Adrenal gland (tissue), 12 donors: ENCODE results near the gene ZNF844. TPM values are rescaled to one million over a fixed set of nuclear protein-coding genes. Genes with fewer than 3 reads are reported as not detected.
"Not testable (repeated sequence)": the region's sequence is repeated elsewhere in the genome, so short reads cannot be mapped to it uniquely, and the experiment has no call there.

Experiments
- DNase-seq, 7 donors: peaks; one replicate each; pipeline ENCODE4 v3.0.0-alpha.2; 2019 to 2020
- H3K27ac ChIP-seq, 5 donors: fragments of 200-600 bp; sonication (generic) in 4 of 5; 1 replicate in 3 of 5; 2 replicates in 2 of 5; pipeline versions ENCODE4 v1.5.1 to v1.8.0; 2016 to 2020; ENCODE audit warnings: mild to moderate bottlenecking in 1 of 5
- H3K27me3 ChIP-seq: fragments of 200-600 bp; 2 replicates; pipeline ENCODE4 v1.8.0; 2021
- H3K36me3 ChIP-seq, 2 donors: fragments of 200-600 bp; replicated peaks in 1 of 2; 1 replicate in 1 of 2; 2 replicates in 1 of 2; pipeline versions ENCODE4 v1.5.1 to v1.8.0; 2018 to 2022
- H3K4me1 ChIP-seq, 2 donors: fragments of 200-600 bp; replicated peaks in 1 of 2; 1 replicate in 1 of 2; 2 replicates in 1 of 2; pipeline versions ENCODE4 v1.5.1 to v1.8.0; 2018 to 2021
- H3K4me3 ChIP-seq, 4 donors: fragments of 200-600 bp; sonication (generic) in 3 of 4; one replicate each; pipeline ENCODE4 v1.5.1; 2016 to 2018
- H3K9me3 ChIP-seq, 3 donors: fragments of 200-600 bp; sonication (generic) in 1 of 3; replicated peaks in 1 of 3; 1 replicate in 2 of 3; 2 replicates in 1 of 3; pipeline versions ENCODE4 v1.5.1 to v1.8.0; 2016 to 2021
- CTCF ChIP-seq, 6 experiments: fragments of 450-650 bp in 4 of 6; fragments of 200-600 bp in 2 of 6; sonication (generic) in 1 of 6; IDR thresholded peaks; 1 replicate in 5 of 6; 2 replicates in 1 of 6; pipeline versions ENCODE4 v1.5.1 to v1.8.0; 2016 to 2021; ENCODE audit warnings: antibody characterized with exemption in 6 of 6, mild to moderate bottlenecking in 2 of 6, moderate library complexity in 1 of 6
- POLR2A ChIP-seq, 2 donors: fragments of 450-650 bp; IDR thresholded peaks; one replicate each; pipeline ENCODE4 v1.6.1; 2017; ENCODE audit warnings: antibody characterized with exemption in 2 of 2, mild to moderate bottlenecking in 2 of 2, moderate library complexity in 1 of 2
- WGBS, 4 donors: extraction: QIAGEN DNeasy Blood & Tissue Kit in 2 of 4; methylation state at CpG; one replicate each; pipeline versions ENCODE4 v1.1.5 to v1.1.7; 2013 to 2017; 5-methylcytosine and 5-hydroxymethylcytosine counted together
- intact Hi-C, 2 donors: fragments of 100-400 bp; cut with DNase I; formaldehyde crosslinking; loops; one replicate each; pipeline versions ENCODE4 v1.14.1 to v1.15.0; 2022 to 2023
- polyA plus RNA-seq, 3 donors: library from polyadenylated mRNA; stranded (reverse); fragments of 200-250 nt in 2 of 3; fragments of 350-450 nt in 1 of 3; fragmentation: Illumina TruSeq in 1 of 3; extraction: RNeasy Lipid Tissue Mini Kit (QIAGEN cat#74804) in 1 of 3; gene quantifications; one replicate each; pipeline ENCODE4 v1.2.3, GENCODE V29; 2013 to 2014
- total RNA-seq, 9 donors: library from RNA; depleted of rRNA in 4 of 9; stranded (reverse); fragments of >200 nt in 4 of 9; fragments of 120-200 nt in 1 of 9; fragmentation: NEBNext Ultra II Directional in 1 of 9; extraction: Animal tissue kit (Norgen Biotek cat#: 25700) in 1 of 9; gene quantifications; one replicate each; pipeline versions ENCODE4 v1.1.0 to v1.2.4, GENCODE V29; 2013 to 2023
- donor health status: healthy with polysubstance abuse.
- donor health status: Bipolar disorder and iron deficiency.
- donor health status: DM: yes; HTN: yes; CAD: no.
- donor health status: DM: no; HTN: no; CAD: no.
- donor health status: DM: no; HTN: no; CAD: no.
- donor health status: DM: yes; HTN: yes; CAD: no.

ZNF844 gene
- total and polyA plus RNA-seq, 12 donors = 1.2 to 14.4 (median 8.7) TPM

GRCh38 chr19:12093777-12094176 is 29.2 kb downstream of the ZNF844 start:
- intact Hi-C loops = no loop called here
- Histone ChIP-seq H3K27me3 (no peaks in the 10 kb centered on the region), H3K36me3 (no peaks in the 10 kb centered on the region), H3K9me3 (no peaks in the 10 kb centered on the region), H3K4me3 (no peak overlapping the region), H3K4me1 (peaks cover 0 to 3% of the 10 kb centered on the region in 2 donors), H3K27ac (no peak overlapping the region)
- no peak for DNase-seq
- TF ChIP-seq CTCF (IDR thresholded peaks at IDR 0.05) = no peak
- TF ChIP-seq POLR2A (IDR thresholded peaks at IDR 0.05) = no peak
- WGBS, 4 donors = 93 to 95% (median 94%) methylated on average over 3 of the region's 3 CpGs

- intact Hi-C loops = no loop called here
Measured at GRCh38 chr19:12095111-12095790, 30.7 kb downstream of the ZNF844 start.

GRCh38 chr19:12098040-12098439 is 33.5 kb downstream of the ZNF844 start:
- no peak for DNase-seq
- intact Hi-C loops = no loop called here
- H3K4me3 ChIP-seq = no peak overlapping the region
- H3K9me3 ChIP-seq = no peaks in the 10 kb centered on the region
- H3K27me3 ChIP-seq = no peaks in the 10 kb centered on the region
- H3K4me1 ChIP-seq = peaks cover 0 to under 1% of the 10 kb centered on the region in 2 donors
- no peak overlapping the region for H3K27ac ChIP-seq
- H3K36me3 ChIP-seq = no peaks in the 10 kb centered on the region
- no peak for TF ChIP-seq POLR2A (IDR thresholded peaks at IDR 0.05)
- TF ChIP-seq CTCF (IDR thresholded peaks at IDR 0.05) = no peak
- WGBS, 4 donors = 84 to 94% (median 88%) methylated on average over 9 of the region's 9 CpGs

More at GRCh38 chr19:12095111-12095790, 30.7 kb downstream of the ZNF844 start:
- no peak for DNase-seq
- no peak for TF ChIP-seq CTCF (IDR thresholded peaks at IDR 0.05)
- TF ChIP-seq POLR2A (IDR thresholded peaks at IDR 0.05) = no peak
- Histone ChIP-seq H3K9me3 (no peaks in the 10 kb centered on the region), H3K27me3 (no peaks in the 10 kb centered on the region), H3K36me3 (no peaks in the 10 kb centered on the region), H3K4me1 (peaks cover 0 to 3% of the 10 kb centered on the region in 2 donors), H3K4me3 (no peak overlapping the region), H3K27ac (no peak overlapping the region)
- 96 to 100% (median 97%) methylated on average over 4 of the region's 4 CpGs for WGBS, 4 donors

- WGBS, 4 donors = 88 to 99% (median 94%) methylated on average over 4 of the region's 4 CpGs
- H3K9me3 ChIP-seq, H3K27me3 ChIP-seq, H3K4me1 ChIP-seq, H3K4me3 ChIP-seq, H3K36me3 ChIP-seq, H3K27ac ChIP-seq, intact Hi-C loops, DNase-seq: not testable (repeated sequence)
Measured at GRCh38 chr19:12103909-12104308, 39.4 kb downstream of the ZNF844 start.

- Histone ChIP-seq H3K4me1 (no peaks in the 10 kb centered on the region), H3K36me3 (no peaks in the 10 kb centered on the region), H3K9me3 (no peaks in the 10 kb centered on the region), H3K27ac (no peak overlapping the region), H3K4me3 (no peak overlapping the region), H3K27me3 (no peaks in the 10 kb centered on the region)
- no peak for TF ChIP-seq CTCF (IDR thresholded peaks at IDR 0.05)
- no peak for TF ChIP-seq POLR2A (IDR thresholded peaks at IDR 0.05)
- 39 to 50% (median 46%) methylated on average over 2 of the region's 2 CpGs for WGBS, 4 donors
- intact Hi-C loops = no loop called here
- DNase-seq = no peak
Measured at GRCh38 chr19:12111176-12111575, 46.6 kb downstream of the ZNF844 start.
